ENCODE measurements around the gene VPS13D.
"Not testable (repeated sequence)": the region's sequence is repeated elsewhere in the genome, so short reads cannot be mapped to it uniquely, and the experiment has no call there.

The VPS13D gene

GRCh38 chr1:12532405-12533315 is 302.8 kb downstream of the VPS13D start:
- no peaks in the 10 kb centered on the region for H3K9me3 ChIP-seq (ENCODE audit: control insufficient read depth, insufficient read depth, low read length)
- H3K27me3 ChIP-seq (ENCODE audit: control insufficient read depth, insufficient read depth, low read length) = no peaks in the 10 kb centered on the region
- no peak overlapping the region for H3K9ac ChIP-seq (ENCODE audit: low read depth, low read length)
- H3K36me3 ChIP-seq (ENCODE audit: control insufficient read depth, insufficient read depth, low read length) = no peaks in the 10 kb centered on the region
- H3K27ac ChIP-seq (ENCODE audit: low read depth, low read length) = no peak overlapping the region
- H3K4me3 ChIP-seq (ENCODE audit: low read depth, low read length) = no peak overlapping the region
- H3K4me1 ChIP-seq (ENCODE audit: control insufficient read depth, insufficient read depth, low read length) = no peaks in the 10 kb centered on the region

GRCh38 chr1:12536023-12536639 is 306.3 kb downstream of the VPS13D start:
- no peaks in the 10 kb centered on the region for H3K36me3 ChIP-seq (ENCODE audit: control insufficient read depth, insufficient read depth, low read length)
- H3K4me3 ChIP-seq (ENCODE audit: low read depth, low read length) = no peak overlapping the region
- no peaks in the 10 kb centered on the region for H3K9me3 ChIP-seq (ENCODE audit: control insufficient read depth, insufficient read depth, low read length)
- H3K4me1 ChIP-seq (ENCODE audit: control insufficient read depth, insufficient read depth, low read length) = peaks cover 10% of the 10 kb centered on the region
- H3K27ac ChIP-seq (ENCODE audit: low read depth, low read length) = no peak overlapping the region
- no peaks in the 10 kb centered on the region for H3K27me3 ChIP-seq (ENCODE audit: control insufficient read depth, insufficient read depth, low read length)
- H3K9ac ChIP-seq (ENCODE audit: low read depth, low read length) = no peak overlapping the region

DNA sequence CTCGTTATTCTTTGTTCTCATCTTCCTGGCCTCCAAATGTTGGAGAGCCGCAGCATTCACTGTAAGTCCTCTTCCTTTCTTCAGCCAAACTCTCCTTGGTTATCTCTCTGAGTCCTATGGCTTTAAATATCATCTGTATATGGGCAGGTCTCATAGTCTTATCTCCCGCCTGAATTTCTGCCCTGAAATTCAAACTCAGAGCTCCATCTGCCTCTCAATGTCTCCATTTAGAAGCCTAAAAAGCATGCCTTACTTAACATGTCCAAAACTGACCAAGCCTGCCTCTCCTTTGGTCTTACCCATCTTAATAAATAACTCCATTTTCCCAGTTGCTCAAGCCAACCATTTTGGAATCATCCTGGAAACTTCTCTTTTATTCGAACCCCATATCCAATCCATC is 307.5 kb downstream of the VPS13D start:
- H3K9ac ChIP-seq (ENCODE audit: low read depth, low read length) = no peak overlapping the region
- H3K36me3 ChIP-seq (ENCODE audit: control insufficient read depth, insufficient read depth, low read length) = no peaks in the 10 kb centered on the region
- no peaks in the 10 kb centered on the region for H3K9me3 ChIP-seq (ENCODE audit: control insufficient read depth, insufficient read depth, low read length)
- no peak overlapping the region for H3K4me3 ChIP-seq (ENCODE audit: low read depth, low read length)
- H3K27ac ChIP-seq (ENCODE audit: low read depth, low read length) = no peak overlapping the region
- H3K4me1 ChIP-seq (ENCODE audit: control insufficient read depth, insufficient read depth, low read length) = peaks cover 15% of the 10 kb centered on the region
- H3K27me3 ChIP-seq (ENCODE audit: control insufficient read depth, insufficient read depth, low read length) = no peaks in the 10 kb centered on the region

DNA sequence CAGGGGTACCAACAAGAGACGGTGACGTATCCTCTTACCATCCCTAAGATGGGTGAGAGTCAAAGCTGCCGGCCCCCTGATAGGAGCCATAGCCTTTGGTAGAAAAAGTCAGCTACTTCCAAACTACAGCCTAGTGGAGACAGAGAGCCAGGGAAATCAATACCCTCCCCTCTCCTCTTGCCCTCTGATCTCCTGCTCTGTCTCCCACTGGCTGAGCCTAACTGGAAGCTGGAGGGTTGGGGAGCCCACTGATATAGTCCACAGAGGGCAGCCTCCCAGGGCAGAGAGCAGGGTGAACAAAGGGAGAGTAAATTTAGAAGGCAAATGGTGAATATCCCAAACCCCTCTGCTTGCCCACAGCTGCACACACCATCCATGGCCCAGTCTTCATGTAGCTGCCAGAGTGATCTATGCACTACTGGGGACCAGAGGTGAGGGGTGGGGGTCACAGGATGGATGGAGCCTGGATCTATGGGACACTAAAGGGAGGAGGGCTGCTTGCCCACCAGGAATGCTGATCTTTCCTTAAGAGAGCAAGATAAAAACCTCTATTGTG is 308.2 kb downstream of the VPS13D start:
- Histone ChIP-seq H3K27me3 (ENCODE audit: control insufficient read depth, insufficient read depth, low read length) (no peaks in the 10 kb centered on the region), H3K4me1 (ENCODE audit: control insufficient read depth, insufficient read depth, low read length) (peaks cover 15% of the 10 kb centered on the region), H3K9me3 (ENCODE audit: control insufficient read depth, insufficient read depth, low read length) (no peaks in the 10 kb centered on the region), H3K27ac (ENCODE audit: low read depth, low read length) (no peak overlapping the region), H3K36me3 (ENCODE audit: control insufficient read depth, insufficient read depth, low read length) (no peaks in the 10 kb centered on the region), H3K9ac (ENCODE audit: low read depth, low read length) (no peak overlapping the region), H3K4me3 (ENCODE audit: low read depth, low read length) (no peak overlapping the region)

- H3K4me1 ChIP-seq (ENCODE audit: control insufficient read depth, insufficient read depth, low read length) = peaks cover 15% of the 10 kb centered on the region
- not testable (repeated sequence) for H3K27me3 ChIP-seq (ENCODE audit: control insufficient read depth, insufficient read depth, low read length); H3K9me3 ChIP-seq (ENCODE audit: control insufficient read depth, insufficient read depth, low read length); H3K36me3 ChIP-seq (ENCODE audit: control insufficient read depth, insufficient read depth, low read length); H3K9ac ChIP-seq (ENCODE audit: low read depth, low read length); H3K27ac ChIP-seq (ENCODE audit: low read depth, low read length); H3K4me3 ChIP-seq (ENCODE audit: low read depth, low read length)
Observed at GRCh38 chr1:12538536-12538935, 308.7 kb downstream of the VPS13D start.

DNA sequence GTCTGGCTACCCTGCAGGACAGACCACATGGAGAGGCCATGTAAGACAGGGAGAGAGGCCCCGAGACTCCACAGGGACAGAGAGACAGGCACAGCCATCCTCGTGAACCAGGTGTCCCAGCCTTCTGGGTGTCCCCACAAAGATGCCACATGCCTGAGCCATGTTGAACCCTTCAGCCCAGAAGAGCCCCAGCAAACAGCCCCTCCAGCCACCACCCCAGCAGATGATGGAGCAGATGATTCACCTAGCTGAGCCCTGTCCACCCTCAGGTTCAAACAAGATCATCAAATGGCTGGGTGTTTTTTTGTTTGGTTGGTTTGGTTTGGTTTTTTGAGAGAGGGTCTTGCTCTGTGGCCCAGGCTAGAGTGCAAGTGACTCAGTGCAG is 309.5 kb downstream of the VPS13D start:
- Histone ChIP-seq H3K4me1 (ENCODE audit: control insufficient read depth, insufficient read depth, low read length) (peaks cover 15% of the 10 kb centered on the region), H3K36me3 (ENCODE audit: control insufficient read depth, insufficient read depth, low read length) (no peaks in the 10 kb centered on the region), H3K9ac (ENCODE audit: low read depth, low read length) (no peak overlapping the region), H3K27me3 (ENCODE audit: control insufficient read depth, insufficient read depth, low read length) (no peaks in the 10 kb centered on the region), H3K4me3 (ENCODE audit: low read depth, low read length) (no peak overlapping the region), H3K9me3 (ENCODE audit: control insufficient read depth, insufficient read depth, low read length) (no peaks in the 10 kb centered on the region), H3K27ac (ENCODE audit: low read depth, low read length) (no peak overlapping the region)

- Histone ChIP-seq H3K27ac (ENCODE audit: low read depth, low read length) (no peak overlapping the region), H3K9me3 (ENCODE audit: control insufficient read depth, insufficient read depth, low read length) (no peaks in the 10 kb centered on the region), H3K4me1 (ENCODE audit: control insufficient read depth, insufficient read depth, low read length) (peaks cover 15% of the 10 kb centered on the region), H3K9ac (ENCODE audit: low read depth, low read length) (no peak overlapping the region), H3K4me3 (ENCODE audit: low read depth, low read length) (peak overlapping the region; percentile 37; the same call in 1 of the 2 replicates), H3K36me3 (ENCODE audit: control insufficient read depth, insufficient read depth, low read length) (no peaks in the 10 kb centered on the region), H3K27me3 (ENCODE audit: control insufficient read depth, insufficient read depth, low read length) (no peaks in the 10 kb centered on the region)
Observed at GRCh38 chr1:12539705-12540579, 310.1 kb downstream of the VPS13D start.

- H3K27ac ChIP-seq (ENCODE audit: low read depth, low read length) = no peak overlapping the region
- H3K36me3 ChIP-seq (ENCODE audit: control insufficient read depth, insufficient read depth, low read length) = no peaks in the 10 kb centered on the region
- no peaks in the 10 kb centered on the region for H3K9me3 ChIP-seq (ENCODE audit: control insufficient read depth, insufficient read depth, low read length)
- H3K27me3 ChIP-seq (ENCODE audit: control insufficient read depth, insufficient read depth, low read length) = no peaks in the 10 kb centered on the region
- peaks cover 15% of the 10 kb centered on the region for H3K4me1 ChIP-seq (ENCODE audit: control insufficient read depth, insufficient read depth, low read length)
- H3K4me3 ChIP-seq (ENCODE audit: low read depth, low read length) = no peak overlapping the region; the same call in 1 of the 2 replicates
- no peak overlapping the region for H3K9ac ChIP-seq (ENCODE audit: low read depth, low read length)
Observed at GRCh38 chr1:12540580-12541273, 310.9 kb downstream of the VPS13D start.

- Histone ChIP-seq H3K9ac (ENCODE audit: low read depth, low read length) (no peak overlapping the region), H3K4me1 (ENCODE audit: control insufficient read depth, insufficient read depth, low read length) (peaks cover 15% of the 10 kb centered on the region), H3K36me3 (ENCODE audit: control insufficient read depth, insufficient read depth, low read length) (no peaks in the 10 kb centered on the region), H3K4me3 (ENCODE audit: low read depth, low read length) (no peak overlapping the region), H3K27ac (ENCODE audit: low read depth, low read length) (no peak overlapping the region), H3K27me3 (ENCODE audit: control insufficient read depth, insufficient read depth, low read length) (no peaks in the 10 kb centered on the region), H3K9me3 (ENCODE audit: control insufficient read depth, insufficient read depth, low read length) (no peaks in the 10 kb centered on the region)
Observed at GRCh38 chr1:12541274-12542137, 311.7 kb downstream of the VPS13D start.

- H3K9ac ChIP-seq (ENCODE audit: low read depth, low read length) = no peak overlapping the region
- no peaks in the 10 kb centered on the region for H3K9me3 ChIP-seq (ENCODE audit: control insufficient read depth, insufficient read depth, low read length)
- no peaks in the 10 kb centered on the region for H3K36me3 ChIP-seq (ENCODE audit: control insufficient read depth, insufficient read depth, low read length)
- no peaks in the 10 kb centered on the region for H3K27me3 ChIP-seq (ENCODE audit: control insufficient read depth, insufficient read depth, low read length)
- H3K4me1 ChIP-seq (ENCODE audit: control insufficient read depth, insufficient read depth, low read length) = peaks cover 15% of the 10 kb centered on the region
- H3K4me3 ChIP-seq (ENCODE audit: low read depth, low read length) = no peak overlapping the region
- H3K27ac ChIP-seq (ENCODE audit: low read depth, low read length) = no peak overlapping the region
Observed at GRCh38 chr1:12542138-12542465, 312.3 kb downstream of the VPS13D start.
